CD8-positive, alpha-beta memory T cell (primary cell): Measurements from ENCODE around the gene GBF1. TPM values are rescaled to one million over a fixed set of nuclear protein-coding genes. Genes with fewer than 3 reads are reported as not detected.

ENCODE experiments used
- CTCF ChIA-PET: fragments of 350-600 bp; sonication (Branson Sonifier 250); formaldehyde crosslinking; loops from one replicate; lab custom pipeline; 2021; ENCODE audit warnings: antibody characterized with exemption; lab: Charles Lee
- POLR2A ChIA-PET: fragments of 350-600 bp; sonication (Branson Sonifier 250); formaldehyde crosslinking; loops from one replicate; lab custom pipeline; 2021; ENCODE audit warnings: antibody characterized with exemption; lab: Charles Lee
- DNase-seq, 5 donors: peaks; one replicate each; pipeline versions ENCODE4 v3.0.0 to v3.0.0-alpha.2; 2020 to 2022; ENCODE audit warnings: mixed read lengths in 1 of 5
- H3K27ac ChIP-seq: one replicate; pipeline ENCODE4 v1.7.0; 2013; ENCODE audit warnings: low read depth, mild to moderate bottlenecking, low read length, moderate library complexity
- H3K27me3 ChIP-seq: 2 replicates; pipeline ENCODE4 v1.7.0; 2013; ENCODE audit warnings: low read length, mild to moderate bottlenecking; ENCODE audit not compliant: insufficient read depth, poor library complexity, severe bottlenecking
- H3K36me3 ChIP-seq: 2 replicates; pipeline ENCODE4 v1.7.0; 2013; ENCODE audit warnings: mild to moderate bottlenecking, low read length, moderate library complexity; ENCODE audit not compliant: insufficient read depth
- H3K4me1 ChIP-seq: 2 replicates; pipeline ENCODE4 v1.7.0; 2013; ENCODE audit warnings: mild to moderate bottlenecking, low read length, moderate library complexity; ENCODE audit not compliant: insufficient read depth
- H3K4me3 ChIP-seq: 2 replicates; pipeline ENCODE4 v1.7.0; 2013; ENCODE audit warnings: mild to moderate bottlenecking, low read length
- H3K9me3 ChIP-seq: 2 replicates; pipeline ENCODE4 v1.7.0; 2013; ENCODE audit warnings: mild to moderate bottlenecking, low read length
- H3K27ac Mint-ChIP-seq, 8 donors: one replicate each; pipeline ENCODE4 v1.8.0; 2020 to 2021; ENCODE audit warnings: mixed read lengths in 8 of 8, mild to moderate bottlenecking in 6 of 8, inconsistent platforms in 3 of 8, moderate library complexity in 3 of 8
- H3K27me3 Mint-ChIP-seq, 2 donors: one replicate each; pipeline ENCODE4 v1.8.0; 2020 to 2021; ENCODE audit warnings: mixed read lengths in 2 of 2, mild to moderate bottlenecking in 1 of 2, moderate library complexity in 1 of 2
- H3K36me3 Mint-ChIP-seq, 3 donors: one replicate each; pipeline ENCODE4 v1.8.0; 2020 to 2021; ENCODE audit warnings: mixed read lengths in 3 of 3, inconsistent platforms in 1 of 3, mild to moderate bottlenecking in 1 of 3
- H3K4me1 Mint-ChIP-seq, 3 donors: one replicate each; pipeline ENCODE4 v1.8.0; 2020 to 2021; ENCODE audit warnings: mixed read lengths in 3 of 3, inconsistent platforms in 1 of 3, mild to moderate bottlenecking in 1 of 3
- H3K4me3 Mint-ChIP-seq, 7 donors: one replicate each; pipeline ENCODE4 v1.8.0; 2020 to 2021; ENCODE audit warnings: mixed read lengths in 7 of 7, mild to moderate bottlenecking in 6 of 7, moderate library complexity in 4 of 7, inconsistent platforms in 2 of 7
- H3K9me3 Mint-ChIP-seq, 5 donors: one replicate each; pipeline ENCODE4 v1.8.0; 2020 to 2022; ENCODE audit warnings: mixed read lengths in 5 of 5, mild to moderate bottlenecking in 3 of 5, moderate library complexity in 2 of 5, inconsistent platforms in 1 of 5
- polyA plus RNA-seq: library from polyadenylated mRNA; unstranded; fragments of 300-500 nt; fragmentation: Illumina TruSeq; gene quantifications from one replicate; pipeline ENCODE4 v1.2.3, GENCODE V29; 2021
- total RNA-seq, 2 experiments: library from RNA; stranded (reverse); gene quantifications; one replicate each; pipeline ENCODE4 v1.2.3, GENCODE V29; 2021

The GBF1 gene
- total and polyA plus RNA-seq, 3 experiments from 2014 or later, result 21.6 to 39.2 (median 38.7) TPM

DNA sequence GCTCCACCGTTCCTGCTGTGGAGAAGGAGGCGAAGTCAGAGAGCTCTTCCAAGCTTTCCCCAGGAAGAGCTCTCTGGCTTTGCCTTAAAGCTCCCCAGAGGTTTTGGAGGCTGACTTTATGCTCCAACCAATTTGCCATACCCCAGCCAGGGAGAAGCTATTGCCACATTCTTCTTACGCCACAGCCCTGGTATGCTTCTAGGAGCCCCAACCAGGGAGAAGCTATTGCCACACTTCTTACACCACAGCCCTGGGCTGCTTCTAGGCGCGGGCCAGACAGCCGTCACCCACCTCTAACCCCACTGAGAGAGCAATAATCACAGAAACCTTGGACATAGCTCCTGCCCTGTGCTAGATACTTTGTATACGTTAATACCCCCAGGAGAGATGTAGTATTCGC, 18.3 kb upstream of the GBF1 start:
- DNase-seq, result no peak
- H3K9me3 Mint-ChIP-seq, result no peaks in the 10 kb centered on the region
- H3K36me3 Mint-ChIP-seq, result no peaks in the 10 kb centered on the region
- ChIA-PET CTCF (interaction anchor here (1.6 to 11.9 kb wide), 5 partner anchors 66 to 356 kb away, joined by 4 to 327 read pairs (median 6); no protein-coding TSS in a partner anchor), POLR2A (interaction anchor here (1.1 kb wide), 1 partner anchor 12 kb away, joined by 3 read pairs; no protein-coding TSS in a partner anchor)
- H3K4me3 ChIP-seq, result no peak overlapping the region
- no peak overlapping the region for H3K27ac ChIP-seq
- H3K4me1 ChIP-seq, result peaks cover 18% of the 10 kb centered on the region
- H3K27me3 ChIP-seq, result peaks cover 30% of the 10 kb centered on the region
- peaks cover 16 to 32% (median 19%) of the 10 kb centered on the region in 3 donors for H3K4me1 Mint-ChIP-seq
- H3K4me3 Mint-ChIP-seq, result peak overlapping the region in 1 of 7 donors; percentile 29
- peaks cover 22 to 52% of the 10 kb centered on the region in 2 donors for H3K27me3 Mint-ChIP-seq
- H3K27ac Mint-ChIP-seq, result no peak overlapping the region
- H3K9me3 ChIP-seq, result no peaks in the 10 kb centered on the region
- H3K36me3 ChIP-seq, result no peaks in the 10 kb centered on the region

DNA sequence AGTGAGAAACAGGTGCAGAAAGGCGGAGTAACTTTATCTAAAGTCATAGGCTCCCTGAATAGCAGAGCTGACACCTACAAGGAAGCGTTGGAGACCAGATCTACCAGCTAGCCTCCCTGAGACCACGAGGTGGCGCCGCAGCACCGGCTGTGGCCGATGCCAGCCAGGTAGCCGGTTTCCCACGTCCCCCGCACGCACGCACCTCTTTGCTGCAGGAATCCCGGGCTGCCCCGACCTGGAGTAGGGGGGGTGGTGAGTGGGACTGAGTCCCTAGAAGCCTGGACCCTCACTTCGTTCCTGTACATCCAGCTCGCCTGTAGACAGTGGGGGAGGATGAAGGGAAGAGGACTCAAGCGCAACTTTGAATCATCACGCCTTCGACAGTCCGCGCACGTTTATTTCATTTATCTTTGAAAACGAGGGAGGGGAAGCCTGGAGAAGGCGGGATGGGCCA, 15.5 kb upstream of the GBF1 start:
- H3K27me3 Mint-ChIP-seq, result peaks cover 24 to 50% of the 10 kb centered on the region in 2 donors
- peak overlapping the region; percentile 80 to 92 (median 85) for H3K4me3 Mint-ChIP-seq
- Histone ChIP-seq H3K27me3 (peaks cover 30% of the 10 kb centered on the region), H3K36me3 (no peaks in the 10 kb centered on the region), H3K4me1 (peaks cover 18% of the 10 kb centered on the region), H3K27ac (no peak overlapping the region), H3K4me3 (peak overlapping the region; percentile 66), H3K9me3 (no peaks in the 10 kb centered on the region)
- ChIA-PET POLR2A (interaction anchor here (0.5 to 2.3 kb wide), 5 partner anchors 16 to 354 kb away, joined by 3 to 13 read pairs (median 6); partner anchors contain the start of genes GBF1 and NFKB2), CTCF (interaction anchor here (0.6 to 11.9 kb wide), 45 partner anchors 10 to 382 kb away, joined by 3 to 327 read pairs (median 5); partner anchors contain the start of genes GBF1, NFKB2 and PITX3)
- H3K36me3 Mint-ChIP-seq, result no peaks in the 10 kb centered on the region
- H3K4me1 Mint-ChIP-seq, result peaks cover 16 to 32% (median 23%) of the 10 kb centered on the region in 3 donors
- H3K9me3 Mint-ChIP-seq, result no peaks in the 10 kb centered on the region
- DNase-seq, result peak; percentile 78 to 89 (median 81)
- peak overlapping the region in 1 of 8 donors; percentile 78 for H3K27ac Mint-ChIP-seq

DNA sequence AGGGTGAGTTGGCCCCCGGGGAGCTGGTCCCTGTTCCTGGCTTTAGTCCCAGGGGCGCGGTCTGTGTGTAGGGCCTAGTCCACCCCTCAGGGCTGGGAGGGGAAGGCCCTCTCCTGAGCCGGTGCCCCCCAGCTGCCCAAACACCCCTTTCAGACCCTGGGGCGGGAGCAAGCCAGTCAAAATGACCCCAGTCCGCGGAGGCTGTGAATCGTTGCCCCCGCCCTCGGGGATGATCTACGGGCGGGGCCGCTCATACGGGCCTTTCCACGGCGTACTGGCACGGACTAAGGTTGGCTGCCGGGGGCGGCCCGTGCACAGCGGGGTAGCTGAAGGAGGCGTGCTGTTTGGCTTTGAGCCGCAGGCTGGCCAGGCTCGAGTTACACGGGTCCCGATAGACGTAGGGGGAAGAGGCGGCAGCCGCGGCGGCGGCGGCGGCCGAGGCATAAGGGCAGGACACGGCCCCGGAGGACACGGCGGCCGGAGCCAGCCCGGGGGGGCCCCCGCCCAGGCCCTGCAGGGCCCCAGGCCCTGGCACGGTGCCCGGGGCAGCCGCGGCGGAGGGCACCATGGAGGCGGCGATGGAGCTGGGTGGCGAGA, 15.0 kb upstream of the GBF1 start:
- Histone ChIP-seq H3K4me3 (peak overlapping the region; percentile 66), H3K36me3 (no peaks in the 10 kb centered on the region), H3K4me1 (peaks cover 18% of the 10 kb centered on the region), H3K9me3 (no peaks in the 10 kb centered on the region), H3K27me3 (peaks cover 27% of the 10 kb centered on the region), H3K27ac (no peak overlapping the region)
- POLR2A ChIA-PET, result interaction anchor here (0.5 to 2.3 kb wide), 8 partner anchors 15 to 353 kb away, joined by 3 to 13 read pairs (median 6); partner anchors contain the start of genes GBF1 and NFKB2
- Mint-ChIP-seq H3K27ac (peak overlapping the region in 3 of 8 donors; percentile 33 to 66 (median 63)), H3K27me3 (peaks cover 26 to 53% of the 10 kb centered on the region in 2 donors), H3K4me3 (peak overlapping the region; percentile 80 to 92 (median 85)), H3K9me3 (no peaks in the 10 kb centered on the region), H3K4me1 (peaks cover 16 to 32% (median 23%) of the 10 kb centered on the region in 3 donors), H3K36me3 (no peaks in the 10 kb centered on the region)
- peak in 4 of 5 donors; percentile 12 to 58 (median 22) for DNase-seq
- CTCF ChIA-PET, result interaction anchor here (0.9 to 11.9 kb wide), 48 partner anchors 9 to 352 kb away, joined by 3 to 327 read pairs (median 5); partner anchors contain the start of genes FBXL15, GBF1, NFKB2 and NOLC1

DNA sequence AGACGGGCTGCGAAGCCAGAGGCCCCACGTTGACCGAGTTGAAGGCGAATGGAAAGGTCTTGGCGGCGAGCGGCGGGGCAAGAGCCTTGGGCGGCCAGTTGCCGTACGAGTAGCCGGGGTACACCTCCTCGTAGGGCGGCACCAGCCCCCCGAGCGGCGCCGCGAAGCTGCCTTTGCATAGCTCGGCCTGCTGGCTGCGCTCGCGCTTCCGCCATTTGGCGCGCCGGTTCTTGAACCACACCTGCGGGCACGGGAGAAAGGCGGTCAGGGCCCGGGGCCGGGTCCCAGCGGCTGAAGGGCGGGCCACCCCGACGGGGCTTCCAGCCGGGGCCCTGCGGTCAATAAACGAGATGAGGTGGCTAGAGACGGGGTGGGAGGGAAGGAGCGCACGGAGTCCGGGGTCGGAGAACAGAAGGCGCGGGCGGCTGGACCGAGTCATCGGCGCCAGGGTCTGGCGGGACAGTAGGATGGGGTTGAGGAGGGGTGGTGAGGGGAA, 14.4 kb upstream of the GBF1 start:
- H3K4me3 Mint-ChIP-seq, result peak overlapping the region; percentile 75 to 87 (median 80)
- no peaks in the 10 kb centered on the region for H3K9me3 ChIP-seq
- H3K36me3 Mint-ChIP-seq, result no peaks in the 10 kb centered on the region
- peaks cover 29 to 55% of the 10 kb centered on the region in 2 donors for H3K27me3 Mint-ChIP-seq
- peaks cover 27% of the 10 kb centered on the region for H3K27me3 ChIP-seq
- ChIA-PET POLR2A (interaction anchor here (0.6 to 2.3 kb wide), 7 partner anchors 15 to 353 kb away, joined by 3 to 13 read pairs (median 6); partner anchors contain the start of genes GBF1 and NFKB2), CTCF (interaction anchor here (1.0 to 11.9 kb wide), 36 partner anchors 9 to 352 kb away, joined by 3 to 327 read pairs (median 7); partner anchors contain the start of genes FBXL15, GBF1, NFKB2 and NOLC1)
- peak overlapping the region in 2 of 8 donors; percentile 19 to 33 for H3K27ac Mint-ChIP-seq
- peaks cover 18% of the 10 kb centered on the region for H3K4me1 ChIP-seq
- no peaks in the 10 kb centered on the region for H3K36me3 ChIP-seq
- peak; percentile 24 to 70 (median 39) for DNase-seq
- H3K4me1 Mint-ChIP-seq, result peaks cover 13 to 28% (median 20%) of the 10 kb centered on the region in 3 donors
- H3K4me3 ChIP-seq, result peak overlapping the region; percentile 66
- H3K9me3 Mint-ChIP-seq, result no peaks in the 10 kb centered on the region
- no peak overlapping the region for H3K27ac ChIP-seq

DNA sequence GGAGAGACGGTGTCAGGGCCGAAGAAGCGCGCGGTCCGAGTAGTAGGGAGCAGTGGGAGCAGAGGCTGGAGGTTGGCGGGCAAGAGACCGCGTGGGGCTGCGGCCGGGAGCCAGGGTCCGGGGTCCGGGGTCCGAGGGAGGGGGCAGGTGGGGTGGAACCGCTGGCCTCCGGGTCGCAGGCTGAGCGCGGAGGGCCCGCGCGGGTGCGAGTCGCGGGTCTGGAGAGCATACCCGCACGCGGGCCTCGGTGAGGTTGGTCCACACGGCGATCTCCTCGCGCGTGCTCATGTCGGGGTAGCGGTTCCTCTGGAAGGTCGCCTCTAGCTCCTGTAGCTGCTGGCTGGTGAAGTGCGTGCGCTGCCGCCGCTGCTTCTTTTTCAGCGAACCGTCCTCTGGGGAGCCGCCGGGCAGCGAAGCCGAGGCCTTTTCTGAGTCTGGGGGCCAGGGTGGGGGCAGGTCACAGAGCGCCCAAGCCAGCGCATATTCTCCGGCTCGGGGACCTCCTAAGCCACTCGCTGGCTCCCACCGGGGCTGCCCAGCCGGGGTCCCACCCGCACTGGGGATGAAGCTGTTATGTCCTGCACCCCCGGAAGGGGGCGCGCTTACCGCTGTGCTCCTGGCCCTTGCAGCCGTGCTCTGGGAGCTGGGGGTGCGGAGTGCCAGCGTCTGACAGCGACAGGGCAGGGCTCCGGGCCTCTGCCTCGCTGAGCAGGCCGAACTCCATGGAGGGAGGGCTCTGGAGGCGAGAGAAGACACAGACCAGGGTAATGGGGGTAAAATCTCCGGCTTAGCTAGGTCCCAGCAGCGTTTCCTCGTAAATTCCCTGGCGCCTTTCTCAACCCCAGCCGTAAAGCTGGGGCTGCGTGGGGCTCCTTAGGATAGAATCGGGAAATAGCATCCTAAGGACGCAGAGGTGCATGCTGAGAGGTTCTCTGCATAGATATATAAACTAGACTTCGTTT, 13.7 kb upstream of the GBF1 start:
- Histone ChIP-seq H3K36me3 (no peaks in the 10 kb centered on the region), H3K9me3 (no peaks in the 10 kb centered on the region), H3K4me3 (peak overlapping the region; percentile 66), H3K27me3 (peaks cover 27% of the 10 kb centered on the region), H3K27ac (no peak overlapping the region), H3K4me1 (peaks cover 13% of the 10 kb centered on the region)
- peak overlapping the region; percentile 63 to 87 (median 80) for H3K4me3 Mint-ChIP-seq
- DNase-seq, result peak; percentile 57 to 76 (median 64)
- POLR2A ChIA-PET, result interaction anchor here (0.6 to 2.3 kb wide), 7 partner anchors 14 to 246 kb away, joined by 3 to 13 read pairs (median 5); partner anchors contain the start of genes GBF1, NFKB2 and NOLC1
- no peaks in the 10 kb centered on the region for H3K36me3 Mint-ChIP-seq
- H3K27me3 Mint-ChIP-seq, result peaks cover 32 to 50% of the 10 kb centered on the region in 2 donors
- CTCF ChIA-PET, result interaction anchor here (0.7 to 11.9 kb wide), 34 partner anchors 8 to 351 kb away, joined by 3 to 327 read pairs (median 6); partner anchors contain the start of genes FBXL15, GBF1, NFKB2 and NOLC1
- H3K27ac Mint-ChIP-seq, result no peak overlapping the region
- H3K9me3 Mint-ChIP-seq, result no peaks in the 10 kb centered on the region
- H3K4me1 Mint-ChIP-seq, result peaks cover 7 to 21% (median 13%) of the 10 kb centered on the region in 3 donors

DNA sequence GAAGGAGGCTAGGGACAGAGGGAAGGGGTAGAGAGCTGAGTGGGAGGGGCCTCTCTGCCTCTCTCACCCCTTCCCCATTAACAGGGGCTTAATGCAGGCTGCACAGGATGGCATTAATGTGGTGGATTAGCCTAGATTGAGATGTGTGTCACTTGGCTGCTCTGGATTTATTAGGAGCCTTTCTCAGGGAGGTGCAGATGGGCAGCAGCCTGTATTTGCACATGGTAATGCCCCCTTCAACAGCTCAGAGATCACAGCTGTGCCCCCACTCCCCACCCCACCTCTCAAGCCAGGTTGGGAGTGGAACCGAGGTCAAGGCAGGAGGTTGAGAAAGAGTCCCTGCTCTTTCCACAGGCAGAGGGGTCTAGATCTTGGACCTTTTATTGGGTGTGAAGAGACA, 11.3 kb upstream of the GBF1 start:
- ChIA-PET POLR2A (interaction anchor here (0.6 kb wide), 1 partner anchor 62 kb away, joined by 4 read pairs; no protein-coding TSS in a partner anchor), CTCF (interaction anchor here (1.3 to 11.9 kb wide), 3 partner anchors 10 to 267 kb away, joined by 3 to 327 read pairs (median 50); partner anchors contain the start of gene GBF1)
- Histone ChIP-seq H3K27ac (no peak overlapping the region), H3K4me1 (peaks cover 10% of the 10 kb centered on the region), H3K36me3 (no peaks in the 10 kb centered on the region), H3K27me3 (peaks cover 11% of the 10 kb centered on the region), H3K9me3 (no peaks in the 10 kb centered on the region), H3K4me3 (no peak overlapping the region)
- peaks cover 26 to 28% of the 10 kb centered on the region in 2 donors for H3K27me3 Mint-ChIP-seq
- no peaks in the 10 kb centered on the region for H3K36me3 Mint-ChIP-seq
- peak overlapping the region in 1 of 8 donors; percentile 76 for H3K27ac Mint-ChIP-seq
- no peak for DNase-seq
- no peak overlapping the region for H3K4me3 Mint-ChIP-seq
- peaks cover 6 to 17% (median 9%) of the 10 kb centered on the region in 3 donors for H3K4me1 Mint-ChIP-seq
- no peaks in the 10 kb centered on the region for H3K9me3 Mint-ChIP-seq
